Neutrophil (primary cell): ENCODE results near the gene ADCY1.

Experiments
- H3K27ac ChIP-seq: fragments of 200-600 bp; sonication (generic); 2 replicates; pipeline ENCODE4 v1.5.1; 2016; ENCODE audit warnings: mild to moderate bottlenecking, moderate library complexity
- H3K27me3 ChIP-seq: fragments of 200-600 bp; sonication (generic); 2 replicates; pipeline ENCODE4 v1.6.0; 2016; ENCODE audit warnings: mild to moderate bottlenecking
- H3K36me3 ChIP-seq: fragments of 200-600 bp; sonication (generic); 2 replicates; pipeline ENCODE4 v1.5.1; 2017
- H3K4me1 ChIP-seq, 2 experiments: fragments of 200-600 bp in 1 of 2; sonication (generic) in 1 of 2; 1 replicate in 1 of 2; 2 replicates in 1 of 2; pipeline versions ENCODE4 v1.5.1 to v1.6.1; 2013 to 2016; ENCODE audit warnings: low read depth in 1 of 2, low read length in 1 of 2, mild to moderate bottlenecking in 1 of 2, moderate library complexity in 1 of 2; ENCODE audit not compliant: control insufficient read depth in 1 of 2, insufficient read depth in 1 of 2
- H3K4me3 ChIP-seq, 2 experiments: fragments of 200-600 bp in 1 of 2; sonication (generic) in 1 of 2; 1 replicate in 1 of 2; 2 replicates in 1 of 2; pipeline ENCODE4 v1.5.1; 2013 to 2016; ENCODE audit warnings: low read depth in 1 of 2, low read length in 1 of 2, mild to moderate bottlenecking in 1 of 2, moderate library complexity in 1 of 2
- H3K9me3 ChIP-seq: fragments of 200-600 bp; sonication (generic); 2 replicates; pipeline ENCODE4 v1.5.1; 2016
- TF ChIP-seq, protein P1 (sequence below): fragments of 200-600 bp; sonication (generic); IDR thresholded peaks from 2 replicates; pipeline ENCODE4 v1.5.1; 2016; ENCODE audit warnings: antibody characterized with exemption

ADCY1 gene

DNA sequence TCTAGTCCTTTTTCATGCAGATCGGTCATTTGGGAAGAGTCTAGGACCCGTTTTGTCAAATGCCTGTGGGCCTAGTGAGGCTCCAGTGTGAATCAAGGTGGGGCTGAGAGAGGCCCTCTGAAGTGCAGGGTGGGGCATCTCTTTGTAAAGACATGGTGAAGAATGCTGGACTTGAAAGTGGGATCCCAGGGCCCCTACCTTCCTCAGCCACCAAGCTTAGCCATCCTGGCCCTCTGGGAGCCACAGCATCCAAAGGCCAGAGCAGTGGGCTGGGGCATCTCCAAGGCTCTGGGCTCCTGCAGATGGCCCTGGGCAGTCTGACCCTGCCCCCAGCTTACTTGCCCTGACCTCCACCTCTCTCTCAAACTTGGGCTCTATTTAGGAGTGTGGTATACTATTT is 78.5 kb downstream of the ADCY1 start:
- TF ChIP-seq, protein P1, sequence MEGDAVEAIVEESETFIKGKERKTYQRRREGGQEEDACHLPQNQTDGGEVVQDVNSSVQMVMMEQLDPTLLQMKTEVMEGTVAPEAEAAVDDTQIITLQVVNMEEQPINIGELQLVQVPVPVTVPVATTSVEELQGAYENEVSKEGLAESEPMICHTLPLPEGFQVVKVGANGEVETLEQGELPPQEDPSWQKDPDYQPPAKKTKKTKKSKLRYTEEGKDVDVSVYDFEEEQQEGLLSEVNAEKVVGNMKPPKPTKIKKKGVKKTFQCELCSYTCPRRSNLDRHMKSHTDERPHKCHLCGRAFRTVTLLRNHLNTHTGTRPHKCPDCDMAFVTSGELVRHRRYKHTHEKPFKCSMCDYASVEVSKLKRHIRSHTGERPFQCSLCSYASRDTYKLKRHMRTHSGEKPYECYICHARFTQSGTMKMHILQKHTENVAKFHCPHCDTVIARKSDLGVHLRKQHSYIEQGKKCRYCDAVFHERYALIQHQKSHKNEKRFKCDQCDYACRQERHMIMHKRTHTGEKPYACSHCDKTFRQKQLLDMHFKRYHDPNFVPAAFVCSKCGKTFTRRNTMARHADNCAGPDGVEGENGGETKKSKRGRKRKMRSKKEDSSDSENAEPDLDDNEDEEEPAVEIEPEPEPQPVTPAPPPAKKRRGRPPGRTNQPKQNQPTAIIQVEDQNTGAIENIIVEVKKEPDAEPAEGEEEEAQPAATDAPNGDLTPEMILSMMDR: no peak
- Histone ChIP-seq H3K27me3 (no peaks in the 10 kb centered on the region), H3K4me1 (no peaks in the 10 kb centered on the region), H3K36me3 (no peaks in the 10 kb centered on the region), H3K9me3 (no peaks in the 10 kb centered on the region), H3K27ac (no peak overlapping the region), H3K4me3 (no peak overlapping the region)

DNA sequence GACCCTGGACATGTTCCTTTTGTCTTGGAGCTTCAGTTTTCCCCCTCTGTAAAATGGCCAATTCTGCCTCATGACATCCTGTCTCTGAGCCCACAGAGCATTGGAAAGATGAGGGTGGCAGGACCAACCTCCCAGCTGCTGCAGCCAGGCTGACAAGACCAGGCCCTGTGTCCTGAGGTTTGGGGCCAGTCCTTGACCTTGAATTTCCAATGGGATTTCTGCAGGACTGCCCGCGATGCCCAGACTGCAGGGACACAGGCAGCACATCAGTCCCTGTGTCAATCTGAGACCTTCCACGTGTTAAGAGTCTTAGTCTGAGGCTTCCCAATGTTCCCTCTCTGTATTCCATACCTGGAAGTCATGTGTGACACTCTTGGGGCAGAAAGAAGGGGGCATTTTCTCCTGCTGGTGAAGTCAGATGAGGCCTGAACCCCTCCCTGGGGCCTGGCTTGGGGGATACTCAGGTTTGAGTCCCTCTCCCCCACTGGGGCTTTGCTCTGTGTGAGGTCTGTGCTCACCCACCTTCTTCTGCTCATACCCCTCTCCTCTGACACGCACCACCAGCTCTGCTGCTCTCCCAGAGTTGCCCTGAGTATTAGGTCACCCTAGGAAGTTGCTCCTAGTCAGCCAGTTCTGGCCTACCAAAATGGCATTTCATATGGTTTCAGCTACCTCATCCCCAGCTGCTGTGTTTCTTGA is 79.2 kb downstream of the ADCY1 start:
- TF ChIP-seq, protein P1: no peak
- H3K27me3 ChIP-seq: no peaks in the 10 kb centered on the region
- no peaks in the 10 kb centered on the region for H3K36me3 ChIP-seq
- H3K9me3 ChIP-seq: no peaks in the 10 kb centered on the region
- H3K4me3 ChIP-seq: no peak overlapping the region
- no peak overlapping the region for H3K27ac ChIP-seq
- H3K4me1 ChIP-seq: no peaks in the 10 kb centered on the region

DNA sequence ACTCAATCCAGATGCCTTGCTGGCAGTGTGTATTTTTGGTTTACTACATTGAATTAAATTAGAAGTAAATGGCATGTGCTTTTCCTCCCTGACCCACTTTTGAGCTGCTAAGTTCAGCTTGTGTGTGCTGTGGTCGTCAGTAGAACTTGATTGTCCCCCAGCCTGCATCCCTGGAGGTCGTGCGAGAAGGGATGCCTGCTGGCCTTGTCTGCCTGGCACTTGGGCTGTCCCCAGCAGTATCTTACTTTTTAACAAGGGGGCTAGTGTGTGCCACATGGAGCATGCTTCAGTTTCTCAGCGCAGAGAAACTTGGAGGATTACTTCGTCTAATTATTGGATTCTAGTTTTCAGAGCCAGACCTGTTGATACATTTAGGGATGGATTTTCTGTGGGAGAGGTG is 80.2 kb downstream of the ADCY1 start:
- Histone ChIP-seq H3K27me3 (no peaks in the 10 kb centered on the region), H3K27ac (no peak overlapping the region), H3K36me3 (no peaks in the 10 kb centered on the region), H3K4me3 (no peak overlapping the region), H3K4me1 (no peaks in the 10 kb centered on the region), H3K9me3 (no peaks in the 10 kb centered on the region)
- TF ChIP-seq, protein P1: no peak

DNA sequence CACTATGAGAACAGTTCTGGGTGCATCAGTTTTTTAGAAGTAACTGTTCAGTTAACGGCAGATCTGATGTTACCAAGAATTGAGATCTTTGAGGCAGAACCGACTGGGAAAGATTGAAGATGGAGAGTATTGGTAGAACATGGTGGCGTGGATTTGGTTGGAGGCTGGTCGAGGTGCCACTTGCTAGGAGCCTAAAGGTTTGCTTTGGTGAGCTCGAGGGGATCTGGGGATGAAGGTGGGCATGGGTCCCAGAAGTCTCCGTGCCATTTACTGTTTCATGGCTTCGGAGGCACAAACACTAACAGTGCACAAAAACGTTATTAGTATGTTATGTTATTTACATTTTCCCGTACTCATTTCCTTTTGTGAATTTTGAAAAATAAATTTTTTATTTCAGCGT is 81.4 kb downstream of the ADCY1 start:
- no peak overlapping the region for H3K27ac ChIP-seq
- H3K4me1 ChIP-seq: no peaks in the 10 kb centered on the region
- H3K4me3 ChIP-seq: no peak overlapping the region
- H3K9me3 ChIP-seq: no peaks in the 10 kb centered on the region
- TF ChIP-seq, protein P1: no peak
- no peaks in the 10 kb centered on the region for H3K27me3 ChIP-seq
- H3K36me3 ChIP-seq: no peaks in the 10 kb centered on the region

DNA sequence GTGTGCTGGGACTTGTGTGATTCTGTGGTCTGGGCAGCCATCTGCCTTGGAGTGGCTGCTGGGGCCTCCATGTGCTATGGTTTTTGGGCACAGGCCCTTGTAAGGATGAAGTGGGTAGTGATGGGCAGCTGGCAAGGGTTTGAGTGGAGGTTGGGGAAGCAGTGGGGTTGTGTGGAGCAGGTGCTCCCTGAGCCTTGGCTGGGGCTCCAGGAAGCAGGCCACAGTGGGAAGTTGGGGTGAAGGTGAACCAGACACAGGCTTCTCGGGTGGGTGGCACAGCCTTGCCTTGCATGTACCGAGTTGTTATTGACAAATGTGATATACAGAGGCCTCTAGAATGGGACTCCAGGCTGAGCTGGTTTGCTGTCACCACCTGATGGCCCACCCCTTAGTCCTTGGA is 82.3 kb downstream of the ADCY1 start:
- no peaks in the 10 kb centered on the region for H3K27me3 ChIP-seq
- H3K9me3 ChIP-seq: no peaks in the 10 kb centered on the region
- H3K36me3 ChIP-seq: no peaks in the 10 kb centered on the region
- H3K27ac ChIP-seq: no peak overlapping the region
- TF ChIP-seq, protein P1: no peak
- no peak overlapping the region for H3K4me3 ChIP-seq
- H3K4me1 ChIP-seq: no peaks in the 10 kb centered on the region
